ENCODE data around the gene DOCK2.

The DOCK2 gene

DNA sequence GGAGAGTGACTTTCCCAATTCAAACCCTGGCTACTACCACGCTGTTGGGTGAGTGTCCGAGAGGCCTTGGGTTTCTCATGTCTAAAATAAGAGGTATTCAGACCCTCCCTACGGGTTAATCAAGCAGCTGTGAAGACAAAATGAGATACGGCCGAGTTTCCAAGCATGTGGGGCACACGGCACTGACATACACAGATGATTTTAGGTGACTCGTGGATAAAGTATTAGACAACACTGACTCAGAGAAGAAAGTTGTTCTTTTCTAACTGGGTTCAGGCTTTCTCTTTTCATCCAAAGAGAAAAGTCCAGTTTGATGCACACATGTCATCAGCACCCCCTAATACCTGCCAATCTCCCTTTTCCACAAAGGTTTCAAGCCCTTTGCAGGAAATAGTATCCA lies 484.2 kb downstream of the DOCK2 start:
- Mint-ChIP-seq H3K9me3 (peaks cover 12% of the 10 kb centered on the region), H3K4me1 (no peaks in the 10 kb centered on the region), H3K27me3 (ENCODE audit: low read depth, poor library complexity) (peaks cover 13% of the 10 kb centered on the region), H3K36me3 (ENCODE audit: low read depth) (no peaks in the 10 kb centered on the region), H3K27ac (no peak overlapping the region), H3K4me3 (no peak overlapping the region)
- TF ChIP-seq, protein P1, sequence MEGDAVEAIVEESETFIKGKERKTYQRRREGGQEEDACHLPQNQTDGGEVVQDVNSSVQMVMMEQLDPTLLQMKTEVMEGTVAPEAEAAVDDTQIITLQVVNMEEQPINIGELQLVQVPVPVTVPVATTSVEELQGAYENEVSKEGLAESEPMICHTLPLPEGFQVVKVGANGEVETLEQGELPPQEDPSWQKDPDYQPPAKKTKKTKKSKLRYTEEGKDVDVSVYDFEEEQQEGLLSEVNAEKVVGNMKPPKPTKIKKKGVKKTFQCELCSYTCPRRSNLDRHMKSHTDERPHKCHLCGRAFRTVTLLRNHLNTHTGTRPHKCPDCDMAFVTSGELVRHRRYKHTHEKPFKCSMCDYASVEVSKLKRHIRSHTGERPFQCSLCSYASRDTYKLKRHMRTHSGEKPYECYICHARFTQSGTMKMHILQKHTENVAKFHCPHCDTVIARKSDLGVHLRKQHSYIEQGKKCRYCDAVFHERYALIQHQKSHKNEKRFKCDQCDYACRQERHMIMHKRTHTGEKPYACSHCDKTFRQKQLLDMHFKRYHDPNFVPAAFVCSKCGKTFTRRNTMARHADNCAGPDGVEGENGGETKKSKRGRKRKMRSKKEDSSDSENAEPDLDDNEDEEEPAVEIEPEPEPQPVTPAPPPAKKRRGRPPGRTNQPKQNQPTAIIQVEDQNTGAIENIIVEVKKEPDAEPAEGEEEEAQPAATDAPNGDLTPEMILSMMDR (IDR thresholded peaks at IDR 0.05), result no peak
- DNase-seq, result no peak

DNA sequence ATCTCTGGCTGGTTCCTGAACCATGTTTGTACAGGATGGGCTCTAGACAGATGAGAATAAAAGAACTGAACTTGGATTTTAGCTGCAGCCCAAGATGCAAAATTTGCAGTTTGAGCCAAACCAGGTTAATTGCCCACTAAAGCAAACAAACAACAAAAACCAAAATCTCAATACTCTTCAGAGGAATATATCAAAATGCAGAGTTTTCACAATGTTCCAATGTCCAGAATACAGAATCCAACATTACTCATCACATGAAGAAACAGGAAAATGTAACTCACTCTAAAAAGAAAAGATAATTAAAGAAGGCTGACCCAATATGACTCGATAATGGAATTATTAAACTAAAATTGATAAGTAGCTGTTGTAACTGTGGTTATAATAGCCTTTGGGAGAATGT lies 489.0 kb downstream of the DOCK2 start:
- H3K27me3 Mint-ChIP-seq (ENCODE audit: low read depth, poor library complexity), result peaks cover 3% of the 10 kb centered on the region
- H3K4me3 Mint-ChIP-seq, result no peak overlapping the region
- TF ChIP-seq, protein P1 (IDR thresholded peaks at IDR 0.05), result no peak
- no peak overlapping the region for H3K27ac Mint-ChIP-seq
- DNase-seq, result no peak
- peaks cover 33% of the 10 kb centered on the region for H3K9me3 Mint-ChIP-seq
- H3K36me3 Mint-ChIP-seq (ENCODE audit: low read depth), result no peaks in the 10 kb centered on the region
- no peaks in the 10 kb centered on the region for H3K4me1 Mint-ChIP-seq

DNA sequence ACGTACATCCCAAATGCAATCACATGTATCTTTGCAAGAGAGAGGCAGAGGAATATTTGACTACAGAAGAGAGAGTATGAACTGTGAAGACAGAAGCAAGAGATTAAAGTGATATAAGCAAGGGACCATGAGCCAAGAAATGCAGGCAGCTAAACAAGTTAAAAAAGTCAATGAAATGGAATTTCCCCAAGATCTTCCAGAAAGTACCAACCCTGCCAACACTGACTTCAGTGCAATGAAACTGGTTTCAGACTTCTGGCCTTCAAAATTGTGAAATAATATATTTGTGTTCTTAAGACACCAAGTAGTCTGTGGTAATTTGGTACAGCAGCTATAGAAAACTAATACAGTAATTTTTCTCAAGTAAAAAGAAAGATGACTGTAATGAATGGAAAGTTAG lies 489.6 kb downstream of the DOCK2 start:
- no peak for DNase-seq
- no peaks in the 10 kb centered on the region for H3K4me1 Mint-ChIP-seq
- peaks cover 33% of the 10 kb centered on the region for H3K9me3 Mint-ChIP-seq
- TF ChIP-seq, protein P1 (IDR thresholded peaks at IDR 0.05), result no peak
- H3K27ac Mint-ChIP-seq, result no peak overlapping the region
- no peaks in the 10 kb centered on the region for H3K36me3 Mint-ChIP-seq (ENCODE audit: low read depth)
- peaks cover 3% of the 10 kb centered on the region for H3K27me3 Mint-ChIP-seq (ENCODE audit: low read depth, poor library complexity)
- no peak overlapping the region for H3K4me3 Mint-ChIP-seq

GRCh38 chr5:170131235-170131634 lies 494.2 kb downstream of the DOCK2 start:
- Mint-ChIP-seq H3K27me3 (ENCODE audit: low read depth, poor library complexity) (peaks cover 6% of the 10 kb centered on the region), H3K4me1 (no peaks in the 10 kb centered on the region), H3K4me3 (no peak overlapping the region), H3K27ac (no peak overlapping the region), H3K36me3 (ENCODE audit: low read depth) (no peaks in the 10 kb centered on the region), H3K9me3 (peaks cover 22% of the 10 kb centered on the region)
- TF ChIP-seq, protein P1 (IDR thresholded peaks at IDR 0.05), result no peak
- DNase-seq, result no peak

- no peak overlapping the region for H3K4me3 Mint-ChIP-seq
- H3K4me1 Mint-ChIP-seq, result no peaks in the 10 kb centered on the region
- TF ChIP-seq, protein P1 (IDR thresholded peaks at IDR 0.05), result no peak
- H3K27me3 Mint-ChIP-seq (ENCODE audit: low read depth, poor library complexity), result peaks cover 6% of the 10 kb centered on the region
- no peaks in the 10 kb centered on the region for H3K36me3 Mint-ChIP-seq (ENCODE audit: low read depth)
- peaks cover 11% of the 10 kb centered on the region for H3K9me3 Mint-ChIP-seq
- DNase-seq, result no peak
- no peak overlapping the region for H3K27ac Mint-ChIP-seq
Measured at GRCh38 chr5:170132269-170132975, 495.3 kb downstream of the DOCK2 start.

All from nephron progenitor cell (in vitro differentiated cells).